ENCODE data around the gene NAA20. TPM values are rescaled to one million over a fixed set of nuclear protein-coding genes. Genes with fewer than 3 reads are reported as not detected.

The NAA20 gene, protein sequence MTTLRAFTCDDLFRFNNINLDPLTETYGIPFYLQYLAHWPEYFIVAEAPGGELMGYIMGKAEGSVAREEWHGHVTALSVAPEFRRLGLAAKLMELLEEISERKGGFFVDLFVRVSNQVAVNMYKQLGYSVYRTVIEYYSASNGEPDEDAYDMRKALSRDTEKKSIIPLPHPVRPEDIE
- 33.5 TPM for total RNA-seq (ENCODE audit: unreplicated experiment)
- long read RNA-seq, transcript NAA20-202 (6 exons, 1,260 nt): major isoform, 19 of 22 reads
- long read RNA-seq, partial matches to known transcripts: 0 of 22 reads
- long read RNA-seq, other reads (novel, unspliced or antisense): 2 of 22 reads

DNA sequence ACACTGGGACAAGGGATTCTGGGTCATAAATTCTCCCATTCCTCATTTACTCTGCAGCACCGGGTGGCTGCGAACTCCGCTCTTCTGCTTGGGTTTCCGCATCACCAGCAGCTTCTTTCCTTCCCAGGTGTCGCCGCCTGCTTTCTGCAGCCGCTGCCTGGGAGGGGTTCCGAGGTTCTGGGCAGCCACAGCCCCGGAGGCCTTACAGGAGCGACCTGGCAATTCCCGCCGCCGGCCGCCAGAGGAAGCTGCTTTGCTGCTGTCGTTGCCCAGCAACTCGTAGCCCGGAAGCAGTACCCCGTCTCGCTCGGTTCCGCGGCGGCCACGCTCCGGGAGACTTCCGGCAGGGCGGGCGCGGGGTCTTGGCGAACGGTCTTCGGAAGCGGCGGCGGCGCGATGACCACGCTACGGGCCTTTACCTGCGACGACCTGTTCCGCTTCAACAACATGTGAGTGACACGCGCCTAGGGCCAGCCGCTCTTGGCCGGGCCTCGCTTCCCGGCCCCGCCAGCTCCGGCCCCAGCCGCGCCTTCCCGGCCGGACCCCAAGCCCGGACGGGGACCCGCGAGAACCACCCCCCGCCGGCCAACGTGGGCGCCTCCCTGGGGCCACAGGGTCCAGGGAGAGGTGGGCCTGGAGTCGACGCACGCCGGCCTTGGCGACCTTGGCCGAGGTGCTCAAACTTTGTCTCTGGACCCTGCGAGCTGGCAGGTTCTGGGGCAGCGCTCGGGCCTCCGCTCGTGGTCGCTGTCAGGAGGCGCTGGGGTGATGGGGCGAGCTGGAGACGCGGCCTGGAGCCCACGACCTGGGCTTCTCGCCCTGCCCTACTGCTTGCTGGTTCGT, at the start of gene NAA20:
Gene NAA20 (plus strand): TSS at position 362 of the 843 bp plus-strand sequence. CDS start 35 bp downstream, at position 397.
- TF ChIP-seq CTCF (IDR thresholded peaks at IDR 0.05; ENCODE audit: partially characterized antibody, unreplicated experiment): peak; percentile 74
- peak; percentile 98 for DNase-seq
- Mint-ChIP-seq H3K27me3 (ENCODE audit: unreplicated experiment) (peaks cover 2% of the 10 kb centered on the region), H3K4me3 (ENCODE audit: unreplicated experiment) (peak within 1 kb of the TSS; percentile 75), H3K4me1 (ENCODE audit: low read depth, unreplicated experiment) (peaks cover 23% of the 10 kb centered on the region), H3K27ac (ENCODE audit: unreplicated experiment) (peak within 1 kb of the TSS; percentile 90), H3K9me3 (ENCODE audit: unreplicated experiment) (peaks cover 4% of the 10 kb centered on the region), H3K36me3 (ENCODE audit: unreplicated experiment) (no peaks in the 10 kb centered on the region)

DNA sequence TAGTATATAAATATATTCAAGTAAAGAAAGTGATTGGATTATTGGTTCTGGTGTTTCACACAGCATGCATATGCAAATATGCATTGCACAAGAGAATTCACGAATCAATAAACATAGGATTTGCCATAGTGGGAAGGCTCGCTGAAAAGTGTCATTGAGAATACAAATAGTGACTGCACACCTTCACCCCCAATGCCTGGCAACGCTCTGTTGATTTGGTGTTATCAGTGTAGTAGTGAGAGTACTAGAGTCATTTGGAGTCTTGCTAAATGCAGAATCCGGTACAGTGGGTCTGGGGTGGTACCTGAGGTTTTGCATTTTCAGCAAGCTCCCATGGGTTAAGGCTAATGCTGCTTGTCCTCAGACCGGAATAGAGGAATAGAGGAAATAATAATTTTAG, 49.7 kb upstream of the NAA20 start:
- peaks cover 12% of the 10 kb centered on the region for H3K27me3 Mint-ChIP-seq (ENCODE audit: unreplicated experiment)
- no peak for DNase-seq
- H3K4me3 Mint-ChIP-seq (ENCODE audit: unreplicated experiment): no peak overlapping the region
- H3K4me1 Mint-ChIP-seq (ENCODE audit: low read depth, unreplicated experiment): peaks cover 5% of the 10 kb centered on the region
- no peak overlapping the region for H3K27ac Mint-ChIP-seq (ENCODE audit: unreplicated experiment)
- H3K36me3 Mint-ChIP-seq (ENCODE audit: unreplicated experiment): peaks cover 20% of the 10 kb centered on the region
- peaks cover 4% of the 10 kb centered on the region for H3K9me3 Mint-ChIP-seq (ENCODE audit: unreplicated experiment)
- TF ChIP-seq CTCF (IDR thresholded peaks at IDR 0.05; ENCODE audit: partially characterized antibody, unreplicated experiment): no peak

- DNase-seq: no peak
- Mint-ChIP-seq H3K9me3 (ENCODE audit: unreplicated experiment) (peaks cover 4% of the 10 kb centered on the region), H3K27me3 (ENCODE audit: unreplicated experiment) (peaks cover 12% of the 10 kb centered on the region), H3K36me3 (ENCODE audit: unreplicated experiment) (peaks cover 22% of the 10 kb centered on the region), H3K4me1 (ENCODE audit: low read depth, unreplicated experiment) (peaks cover 8% of the 10 kb centered on the region), H3K4me3 (ENCODE audit: unreplicated experiment) (no peak overlapping the region), H3K27ac (ENCODE audit: unreplicated experiment) (peak overlapping the region; percentile 13)
- TF ChIP-seq CTCF (IDR thresholded peaks at IDR 0.05; ENCODE audit: partially characterized antibody, unreplicated experiment): no peak
Measured at GRCh38 chr20:19968028-19968427, 49.1 kb upstream of the NAA20 start.

DNA sequence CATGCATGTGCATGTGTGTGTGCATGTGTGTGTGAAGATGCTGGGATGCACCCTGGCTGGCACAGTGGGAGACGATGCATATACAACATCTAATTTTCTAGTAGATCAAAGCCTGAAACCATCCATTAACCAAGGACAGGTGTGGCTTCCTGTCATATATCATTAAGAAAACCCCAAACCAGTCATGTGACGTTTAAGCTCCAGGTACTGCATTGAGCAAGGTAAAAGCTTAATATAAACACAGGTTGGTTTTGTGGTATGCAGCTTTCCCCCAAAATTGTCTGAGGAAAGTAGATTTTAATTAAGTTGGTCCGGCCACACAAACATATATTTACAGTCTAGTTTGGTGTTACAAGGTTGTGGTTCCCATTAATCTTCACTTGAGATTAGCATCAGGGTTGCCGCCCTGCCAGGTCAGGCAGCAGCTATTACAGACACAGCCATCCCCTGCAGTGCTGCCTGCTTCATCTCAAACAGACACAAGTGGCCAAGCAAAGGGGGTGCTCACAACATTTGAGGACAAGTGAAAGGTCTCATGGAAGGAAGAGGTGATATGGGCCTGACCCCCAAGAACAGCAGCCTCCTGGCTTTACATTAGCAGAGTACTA, 48.6 kb upstream of the NAA20 start:
- no peak overlapping the region for H3K4me3 Mint-ChIP-seq (ENCODE audit: unreplicated experiment)
- H3K36me3 Mint-ChIP-seq (ENCODE audit: unreplicated experiment): peaks cover 24% of the 10 kb centered on the region
- peaks cover 4% of the 10 kb centered on the region for H3K9me3 Mint-ChIP-seq (ENCODE audit: unreplicated experiment)
- DNase-seq: no peak
- peaks cover 11% of the 10 kb centered on the region for H3K4me1 Mint-ChIP-seq (ENCODE audit: low read depth, unreplicated experiment)
- peaks cover 12% of the 10 kb centered on the region for H3K27me3 Mint-ChIP-seq (ENCODE audit: unreplicated experiment)
- TF ChIP-seq CTCF (IDR thresholded peaks at IDR 0.05; ENCODE audit: partially characterized antibody, unreplicated experiment): no peak
- peak overlapping the region; percentile 13 for H3K27ac Mint-ChIP-seq (ENCODE audit: unreplicated experiment)
